ENCODE measurements around the gene RNPEP.

GRCh38 chr1:201982623-201983379, at the start of gene RNPEP:
- TF ChIP-seq POLR2AphosphoS5 (IDR thresholded peaks at IDR 0.05), result peak; percentile 21 to 66 (median 60)
- TF ChIP-seq POLR2A (IDR thresholded peaks at IDR 0.05), result no peak
- peak in 2 of 4 experiments; percentile 15 to 18 for TF ChIP-seq CTCF (IDR thresholded peaks at IDR 0.05)
- TF ChIP-seq EP300 (IDR thresholded peaks at IDR 0.05), result no peak

Data from sigmoid colon (tissue), 4 donors.